ENCODE measurements around the gene TMEM88. TPM values are rescaled to one million over a fixed set of nuclear protein-coding genes. Genes with fewer than 3 reads are reported as not detected.

The TMEM88 gene
- total RNA-seq, 1 experiment from 2014 or later = 11.3 TPM

DNA sequence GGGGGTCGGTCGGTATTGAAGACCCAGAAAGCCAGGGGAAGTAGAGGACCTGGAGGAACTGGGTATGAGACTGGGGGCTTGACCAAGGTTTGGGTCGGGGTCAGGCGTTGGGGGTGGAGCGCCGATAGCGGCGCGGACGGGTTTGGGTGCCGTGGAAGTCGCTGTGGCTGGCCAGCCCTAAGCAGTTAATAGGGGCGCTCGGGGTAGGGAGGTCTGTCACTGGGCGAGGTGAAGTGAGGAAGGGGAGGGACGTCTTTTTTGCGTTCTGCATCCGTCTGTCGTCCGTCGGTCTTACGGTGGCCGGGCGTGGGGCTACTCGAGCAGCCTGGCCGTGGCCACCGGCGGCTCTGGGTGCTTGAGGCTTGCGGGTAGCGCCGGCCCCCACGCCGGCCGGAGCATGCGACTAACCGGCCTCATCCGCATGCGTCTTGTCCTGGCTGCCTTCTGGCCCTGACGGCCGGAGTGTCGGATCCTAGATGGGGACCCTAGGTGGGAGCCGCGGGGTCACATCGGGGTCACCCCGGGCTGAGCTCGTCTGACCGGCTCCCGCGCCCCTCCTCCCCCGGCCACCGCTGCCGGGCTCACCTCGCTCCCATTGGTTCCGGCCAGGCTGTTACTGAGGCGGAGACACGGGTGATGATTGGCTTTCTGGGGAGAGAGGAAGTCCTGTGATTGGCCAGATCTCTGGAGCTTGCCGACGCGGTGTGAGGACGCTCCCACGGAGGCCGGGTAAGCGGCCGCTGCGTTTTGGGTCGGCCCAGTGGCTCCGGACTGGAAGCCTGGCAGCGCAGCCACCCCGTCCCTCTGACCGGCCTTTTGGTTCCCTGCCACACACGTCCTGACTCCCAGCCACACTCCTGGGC, 10.3 kb upstream of the TMEM88 start:
- Mint-ChIP-seq H3K27me3 (ENCODE audit: low read depth) (peaks cover 22% of the 10 kb centered on the region), H3K36me3 (ENCODE audit: insufficient read depth in 1 of 3, low read depth in 3 of 3) (peaks cover 4 to 32% (median 23%) of the 10 kb centered on the region in 3 experiments; a peak in 6 of 7 replicates), H3K9me3 (no peaks in the 10 kb centered on the region; a peak in 1 of 5 replicates), H3K4me3 (peak overlapping the region; percentile 89 to 94), H3K27ac (peak overlapping the region in 1 of 3 experiments; percentile 70; a peak in 1 of 7 replicates), H3K4me1 (peaks cover 20 to 35% of the 10 kb centered on the region in 2 experiments)
- Histone ChIP-seq H3K79me1 (ENCODE audit: insufficient read depth, low read depth, low read length, poor library complexity, severe bottlenecking) (no peaks in the 10 kb centered on the region), H3K18ac (ENCODE audit: insufficient read length, low read depth, low read length) (no peak overlapping the region), H4K5ac (ENCODE audit: insufficient read length, low read depth, low read length) (no peak overlapping the region), H3K23ac (ENCODE audit: insufficient read length, low read depth, low read length) (no peak overlapping the region), H2BK120ac (ENCODE audit: low read depth, low read length, poor library complexity, severe bottlenecking) (no peak overlapping the region), H4K8ac (replicated peaks; ENCODE audit: insufficient read length, low read depth, low read length) (no peak overlapping the region), H2AK5ac (ENCODE audit: insufficient read length, low read length) (no peak overlapping the region), H3K4me2 (ENCODE audit: insufficient read depth, insufficient read length, low read length) (peak overlapping the region; percentile 97), H2AFZ (ENCODE audit: low read length) (no peak overlapping the region), H2BK12ac (ENCODE audit: insufficient read length, low read depth, low read length) (no peak overlapping the region), H3K56ac (ENCODE audit: insufficient read length, low read depth, low read length) (no peak overlapping the region), H4K91ac (ENCODE audit: insufficient read length, low read depth, low read length) (no peak overlapping the region), H3K9me3 (ENCODE audit: control insufficient read depth, low read depth, low read length) (no peaks in the 10 kb centered on the region), H3K23me2 (ENCODE audit: insufficient read length, low read depth, low read length, poor library complexity, severe bottlenecking) (peaks cover 29% of the 10 kb centered on the region), H3K4me1 (ENCODE audit: insufficient read depth, low read length) (no peaks in the 10 kb centered on the region), H3K27me3 (ENCODE audit: insufficient read depth, low read length) (peaks cover 20% of the 10 kb centered on the region; the same call in 1 of the 2 replicates), H2BK15ac (ENCODE audit: low read depth, low read length) (no peak overlapping the region), H3K79me2 (ENCODE audit: insufficient read depth, low read length) (no peaks in the 10 kb centered on the region), H3K9ac (ENCODE audit: extremely low read depth, insufficient read length, low read length) (no peak overlapping the region), H2BK5ac (ENCODE audit: insufficient read length, low read length) (no peak overlapping the region), H4K20me1 (ENCODE audit: control insufficient read depth, insufficient read depth, insufficient read length) (no peaks in the 10 kb centered on the region), H3K4ac (ENCODE audit: low read depth, low read length) (no peak overlapping the region), H3K27ac (ENCODE audit: insufficient read length, low read depth, low read length) (no peak overlapping the region), H3T11ph (ENCODE audit: low read length) (no peak overlapping the region), H2BK20ac (ENCODE audit: low read depth, low read length, poor library complexity, severe bottlenecking) (no peak overlapping the region), H3K14ac (ENCODE audit: insufficient read depth, low read length) (no peak overlapping the region)
- WGBS (ENCODE audit: extremely low coverage, insufficient read length, low lambda C conversion rate) = no CpG with 5 or more reads among the region's 71 CpGs
- no peak for TF ChIP-seq CTCF (conservative IDR thresholded peaks at IDR 0.05)
- peak; percentile 97 for DNase-seq
